Measurements from ENCODE around the gene SRPK3. TPM values are rescaled to one million over a fixed set of nuclear protein-coding genes. Genes with fewer than 3 reads are reported as not detected.

The SRPK3 gene
- total and polyA plus RNA-seq, 2 donors from 2014 or later, result 0.58 to 1.1 TPM

DNA sequence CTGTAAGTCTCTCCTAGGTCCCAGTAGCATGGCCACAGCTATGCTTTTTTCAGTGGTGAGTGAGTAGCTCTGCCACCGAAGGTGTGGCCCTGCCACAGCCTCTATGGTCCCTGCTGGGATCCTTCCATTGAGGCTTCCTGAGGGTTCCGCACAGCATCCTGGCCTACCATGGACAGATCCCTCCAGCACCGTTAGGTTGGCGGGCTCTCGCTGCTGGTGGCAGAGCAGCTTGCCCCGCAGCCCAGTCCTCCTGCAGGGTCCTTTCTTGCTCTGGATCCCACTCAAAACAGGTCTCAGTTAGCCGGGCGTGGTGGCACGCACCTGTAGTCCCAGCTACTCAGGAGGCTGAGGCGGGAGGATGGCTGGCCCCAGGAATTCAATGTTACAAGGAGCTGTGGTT lies 51.9 kb downstream of the SRPK3 start:
- no peak overlapping the region for H3K9ac ChIP-seq (ENCODE audit: low read length in 3 of 3)
- no peaks in the 10 kb centered on the region for H3K9me3 ChIP-seq (ENCODE audit: control insufficient read depth in 2 of 3, insufficient read depth in 1 of 3, low read length in 3 of 3)
- no peak for DNase-seq
- no peaks in the 10 kb centered on the region for H3K4me1 ChIP-seq (ENCODE audit: control insufficient read depth in 2 of 3, insufficient read depth in 2 of 3, low read depth in 1 of 3, low read length in 3 of 3)
- no peaks in the 10 kb centered on the region for H3K36me3 ChIP-seq (ENCODE audit: control insufficient read depth in 2 of 3, insufficient read depth in 3 of 3, low read length in 3 of 3)
- H3K27ac ChIP-seq (ENCODE audit: low read depth in 2 of 2, low read length in 2 of 2), result no peak overlapping the region
- H3K4me3 ChIP-seq (ENCODE audit: low read length in 3 of 3), result no peak overlapping the region
- intact Hi-C loops (cut with DNase I), result no loop called here
- no peaks in the 10 kb centered on the region for H3K27me3 ChIP-seq (ENCODE audit: control insufficient read depth, insufficient read depth, low read length)
- no peak for FAIRE-seq
- TF ChIP-seq, protein P1, sequence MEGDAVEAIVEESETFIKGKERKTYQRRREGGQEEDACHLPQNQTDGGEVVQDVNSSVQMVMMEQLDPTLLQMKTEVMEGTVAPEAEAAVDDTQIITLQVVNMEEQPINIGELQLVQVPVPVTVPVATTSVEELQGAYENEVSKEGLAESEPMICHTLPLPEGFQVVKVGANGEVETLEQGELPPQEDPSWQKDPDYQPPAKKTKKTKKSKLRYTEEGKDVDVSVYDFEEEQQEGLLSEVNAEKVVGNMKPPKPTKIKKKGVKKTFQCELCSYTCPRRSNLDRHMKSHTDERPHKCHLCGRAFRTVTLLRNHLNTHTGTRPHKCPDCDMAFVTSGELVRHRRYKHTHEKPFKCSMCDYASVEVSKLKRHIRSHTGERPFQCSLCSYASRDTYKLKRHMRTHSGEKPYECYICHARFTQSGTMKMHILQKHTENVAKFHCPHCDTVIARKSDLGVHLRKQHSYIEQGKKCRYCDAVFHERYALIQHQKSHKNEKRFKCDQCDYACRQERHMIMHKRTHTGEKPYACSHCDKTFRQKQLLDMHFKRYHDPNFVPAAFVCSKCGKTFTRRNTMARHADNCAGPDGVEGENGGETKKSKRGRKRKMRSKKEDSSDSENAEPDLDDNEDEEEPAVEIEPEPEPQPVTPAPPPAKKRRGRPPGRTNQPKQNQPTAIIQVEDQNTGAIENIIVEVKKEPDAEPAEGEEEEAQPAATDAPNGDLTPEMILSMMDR (IDR thresholded peaks at IDR 0.05; ENCODE audit: borderline replicate concordance, extremely low read depth, insufficient read depth), result no peak

Other genes with a start within 250 kb of the SRPK3 start
- 14.6 TPM for gene CCNQ, start 181.9 kb upstream of the SRPK3 start, total RNA-seq
- 35.4 TPM for gene CCNQ, start 181.9 kb upstream of the SRPK3 start, polyA plus RNA-seq (ENCODE audit: insufficient read depth, low read depth, low replicate concordance)
- gene DUSP9, start 133.8 kb upstream of the SRPK3 start, total RNA-seq, result 4.7 TPM
- gene DUSP9, start 133.8 kb upstream of the SRPK3 start, polyA plus RNA-seq (ENCODE audit: insufficient read depth, low read depth, low replicate concordance), result 81.4 TPM
- gene PNCK, start 107.2 kb upstream of the SRPK3 start, total RNA-seq, result 1.5 TPM
- gene PNCK, start 107.2 kb upstream of the SRPK3 start, polyA plus RNA-seq (ENCODE audit: insufficient read depth, low read depth, low replicate concordance), result 5.5 TPM
- 110 TPM for gene SLC6A8, start 93.1 kb upstream of the SRPK3 start, total RNA-seq
- gene SLC6A8, start 93.1 kb upstream of the SRPK3 start, polyA plus RNA-seq (ENCODE audit: insufficient read depth, low read depth, low replicate concordance), result 79.7 TPM
- 218 TPM for gene BCAP31, start 56.7 kb upstream of the SRPK3 start, total RNA-seq
- gene BCAP31, start 56.7 kb upstream of the SRPK3 start, polyA plus RNA-seq (ENCODE audit: insufficient read depth, low read depth, low replicate concordance), result 246 TPM
- gene ABCD1, start 56.2 kb upstream of the SRPK3 start, total RNA-seq, result 13.7 TPM
- 5.2 TPM for gene ABCD1, start 56.2 kb upstream of the SRPK3 start, polyA plus RNA-seq (ENCODE audit: insufficient read depth, low read depth, low replicate concordance)
- 5.6 TPM for gene PLXNB3, start 16.8 kb upstream of the SRPK3 start, total RNA-seq
- 2.2 TPM for gene PLXNB3, start 16.8 kb upstream of the SRPK3 start, polyA plus RNA-seq (ENCODE audit: insufficient read depth, low read depth, low replicate concordance)
- 62.1 TPM for gene IDH3G, start 13.3 kb downstream of the SRPK3 start, total RNA-seq
- 100 TPM for gene IDH3G, start 13.3 kb downstream of the SRPK3 start, polyA plus RNA-seq (ENCODE audit: insufficient read depth, low read depth, low replicate concordance)
- 226 TPM for gene SSR4, start 13.6 kb downstream of the SRPK3 start, total RNA-seq
- 473 TPM for gene SSR4, start 13.6 kb downstream of the SRPK3 start, polyA plus RNA-seq (ENCODE audit: insufficient read depth, low read depth, low replicate concordance)
- 7.0 TPM for gene PDZD4, start 49.5 kb downstream of the SRPK3 start, total RNA-seq
- 4.7 TPM for gene PDZD4, start 49.5 kb downstream of the SRPK3 start, polyA plus RNA-seq (ENCODE audit: insufficient read depth, low read depth, low replicate concordance)
- 71.9 TPM for gene L1CAM, start 105.1 kb downstream of the SRPK3 start, total RNA-seq
- 26.1 TPM for gene L1CAM, start 105.1 kb downstream of the SRPK3 start, polyA plus RNA-seq (ENCODE audit: insufficient read depth, low read depth, low replicate concordance)
- gene AVPR2, start 123.6 kb downstream of the SRPK3 start, total RNA-seq, result 2.3 TPM
- 22.1 TPM for gene AVPR2, start 123.6 kb downstream of the SRPK3 start, polyA plus RNA-seq (ENCODE audit: insufficient read depth, low read depth, low replicate concordance)
- gene ARHGAP4, start 145.2 kb downstream of the SRPK3 start, total RNA-seq, result 73.0 TPM
- 38.3 TPM for gene ARHGAP4, start 145.2 kb downstream of the SRPK3 start, polyA plus RNA-seq (ENCODE audit: insufficient read depth, low read depth, low replicate concordance)
- 79.3 TPM for gene NAA10, start 154.0 kb downstream of the SRPK3 start, total RNA-seq
- 120 TPM for gene NAA10, start 154.0 kb downstream of the SRPK3 start, polyA plus RNA-seq (ENCODE audit: insufficient read depth, low read depth, low replicate concordance)
- gene RENBP, start 163.6 kb downstream of the SRPK3 start, total RNA-seq, result 22.9 TPM
- gene RENBP, start 163.6 kb downstream of the SRPK3 start, polyA plus RNA-seq (ENCODE audit: insufficient read depth, low read depth, low replicate concordance), result 78.2 TPM
- 54.6 TPM for gene HCFC1, start 190.8 kb downstream of the SRPK3 start, total RNA-seq
- gene HCFC1, start 190.8 kb downstream of the SRPK3 start, polyA plus RNA-seq (ENCODE audit: insufficient read depth, low read depth, low replicate concordance), result 13.5 TPM
- 9.6 TPM for gene TMEM187, start 191.7 kb downstream of the SRPK3 start, total RNA-seq
- gene TMEM187, start 191.7 kb downstream of the SRPK3 start, polyA plus RNA-seq (ENCODE audit: insufficient read depth, low read depth, low replicate concordance), result 12.4 TPM
- 85.3 TPM for gene IRAK1, start 238.9 kb downstream of the SRPK3 start, total RNA-seq
- 46.6 TPM for gene IRAK1, start 238.9 kb downstream of the SRPK3 start, polyA plus RNA-seq (ENCODE audit: insufficient read depth, low read depth, low replicate concordance)

Measured in kidney (tissue), 14 donors.